Astrocyte (in vitro differentiated cells and primary cell): ENCODE measurements around the gene AKAP12. TPM values are rescaled to one million over a fixed set of nuclear protein-coding genes. Genes with fewer than 3 reads are reported as not detected.

Experiments
- DNase-seq: peaks from one replicate; pipeline ENCODE4 v3.0.0-alpha.2; 2010; ENCODE audit warnings: low read depth
- FAIRE-seq: peaks from 2 replicates; lab custom pipeline; 2011; peaks lifted over from hg19 to GRCh38; lab: Jason Lieb, UNC
- H2AFZ ChIP-seq: 2 replicates; pipeline ENCODE4 v1.6.0; 2012; ENCODE audit warnings: low read depth, low read length, inconsistent platforms
- H3K27ac ChIP-seq: 2 replicates; pipeline ENCODE4 v1.5.1; 2011; ENCODE audit warnings: low read depth, low read length, inconsistent platforms
- H3K27me3 ChIP-seq: 2 replicates; pipeline ENCODE4 v1.6.0; 2011; ENCODE audit warnings: low read length, inconsistent platforms; ENCODE audit not compliant: insufficient read depth
- H3K36me3 ChIP-seq: 2 replicates; pipeline ENCODE4 v1.5.1; 2011; ENCODE audit warnings: low read length, inconsistent platforms; ENCODE audit not compliant: insufficient read depth
- H3K4me1 ChIP-seq: 2 replicates; pipeline ENCODE4 v1.5.1; 2011; ENCODE audit warnings: low read length, inconsistent platforms; ENCODE audit not compliant: insufficient read depth
- H3K4me2 ChIP-seq: 2 replicates; pipeline ENCODE4 v1.6.0; 2012; ENCODE audit warnings: low read length, inconsistent platforms
- H3K4me3 ChIP-seq: 2 replicates; pipeline ENCODE4 v1.5.1; 2011; ENCODE audit warnings: low read depth, mild to moderate bottlenecking, low read length, inconsistent platforms; ENCODE audit not compliant: insufficient read depth
- H3K79me2 ChIP-seq: 2 replicates; pipeline ENCODE4 v1.6.0; 2012; ENCODE audit warnings: mild to moderate bottlenecking, low read length, inconsistent platforms; ENCODE audit not compliant: insufficient read depth
- H3K9ac ChIP-seq: 2 replicates; pipeline ENCODE4 v1.6.0; 2012; ENCODE audit warnings: mild to moderate bottlenecking, low read length, inconsistent platforms
- H3K9me3 ChIP-seq: 2 replicates; pipeline ENCODE4 v1.5.1; 2012; ENCODE audit warnings: low read depth, mild to moderate bottlenecking, low read length, inconsistent platforms; ENCODE audit not compliant: insufficient read depth
- H4K20me1 ChIP-seq: 2 replicates; pipeline ENCODE4 v1.6.0; 2012; ENCODE audit warnings: low read length, inconsistent platforms; ENCODE audit not compliant: insufficient read depth
- H3K27ac Mint-ChIP-seq: one replicate; pipeline ENCODE4 v1.8.0; 2021; ENCODE audit warnings: mild to moderate bottlenecking, mixed read lengths; ENCODE audit not compliant: unreplicated experiment
- H3K27me3 Mint-ChIP-seq: one replicate; pipeline ENCODE4 v1.8.0; 2021; ENCODE audit warnings: low read depth, mixed read lengths; ENCODE audit not compliant: unreplicated experiment
- H3K36me3 Mint-ChIP-seq: one replicate; pipeline ENCODE4 v1.8.0; 2021; ENCODE audit warnings: low read depth, mixed read lengths; ENCODE audit not compliant: unreplicated experiment
- H3K4me1 Mint-ChIP-seq: one replicate; pipeline ENCODE4 v1.8.0; 2021; ENCODE audit warnings: low read depth, mixed read lengths; ENCODE audit not compliant: unreplicated experiment
- H3K4me3 Mint-ChIP-seq: one replicate; pipeline ENCODE4 v1.8.0; 2021; ENCODE audit warnings: mild to moderate bottlenecking, moderate library complexity, mixed read lengths; ENCODE audit not compliant: unreplicated experiment
- H3K9me3 Mint-ChIP-seq: one replicate; pipeline ENCODE4 v1.8.0; 2021; ENCODE audit warnings: mild to moderate bottlenecking, mixed read lengths; ENCODE audit not compliant: unreplicated experiment
- EZH2 ChIP-seq: IDR thresholded peaks from 2 replicates; pipeline ENCODE4 v1.6.1; 2012; ENCODE audit warnings: mild to moderate bottlenecking, low read length, inconsistent platforms; ENCODE audit not compliant: insufficient read depth
- total RNA-seq: library from RNA; stranded (reverse); gene quantifications from 2 replicates; pipeline ENCODE4 v1.2.1, GENCODE V29; 2021
- TF ChIP-seq, protein P1 (sequence below): IDR thresholded peaks from 2 replicates; pipeline ENCODE4 v1.5.1; 2011; ENCODE audit warnings: low read depth, mild to moderate bottlenecking, inconsistent platforms, low read length, moderate library complexity; ENCODE audit not compliant: insufficient read depth

Gene AKAP12
- total RNA-seq, 1 donor from 2014 or later = 115 TPM

DNA sequence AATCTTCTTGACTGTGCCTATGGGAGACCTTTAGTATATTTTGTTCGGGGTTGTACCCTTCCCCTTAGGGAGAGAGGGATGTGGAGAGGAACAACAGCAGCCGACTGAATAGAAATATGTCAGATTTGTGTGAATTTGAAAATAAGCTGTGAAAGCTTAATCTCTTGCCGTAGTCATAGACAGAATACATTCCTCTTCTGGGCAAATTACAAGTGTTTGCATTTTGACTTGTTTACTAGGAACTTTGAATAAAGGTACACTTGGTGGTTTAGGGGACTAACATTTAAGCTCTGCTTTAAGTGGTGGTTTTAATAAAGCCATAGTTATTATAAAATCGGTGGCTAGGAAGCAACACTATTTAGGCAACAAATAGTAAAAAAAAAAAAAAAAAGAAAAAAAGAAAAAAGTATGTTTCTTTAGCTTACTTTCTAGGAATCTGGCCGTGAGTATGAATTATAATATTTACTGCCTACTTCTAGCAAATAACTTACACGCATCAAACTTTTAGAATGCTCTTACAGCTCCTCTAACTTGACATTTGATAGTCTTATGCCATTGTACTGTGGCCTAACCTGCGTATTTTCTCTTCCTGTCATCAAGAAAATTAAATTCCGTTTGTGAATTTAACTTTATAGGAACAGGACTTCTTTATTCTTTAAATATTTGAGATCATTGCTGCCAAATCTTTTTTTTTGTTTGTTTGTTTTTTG lies 86.5 kb downstream of the AKAP12 start:
- DNase-seq = no peak
- peak overlapping the region; percentile 83 for H3K4me3 ChIP-seq
- H3K9me3 ChIP-seq = no peaks in the 10 kb centered on the region
- Mint-ChIP-seq H3K36me3 (peaks cover 2% of the 10 kb centered on the region), H3K4me1 (peaks cover 12% of the 10 kb centered on the region), H3K9me3 (no peaks in the 10 kb centered on the region), H3K27me3 (no peaks in the 10 kb centered on the region), H3K27ac (no peak overlapping the region), H3K4me3 (peak overlapping the region; percentile 78)
- TF ChIP-seq, protein P1, sequence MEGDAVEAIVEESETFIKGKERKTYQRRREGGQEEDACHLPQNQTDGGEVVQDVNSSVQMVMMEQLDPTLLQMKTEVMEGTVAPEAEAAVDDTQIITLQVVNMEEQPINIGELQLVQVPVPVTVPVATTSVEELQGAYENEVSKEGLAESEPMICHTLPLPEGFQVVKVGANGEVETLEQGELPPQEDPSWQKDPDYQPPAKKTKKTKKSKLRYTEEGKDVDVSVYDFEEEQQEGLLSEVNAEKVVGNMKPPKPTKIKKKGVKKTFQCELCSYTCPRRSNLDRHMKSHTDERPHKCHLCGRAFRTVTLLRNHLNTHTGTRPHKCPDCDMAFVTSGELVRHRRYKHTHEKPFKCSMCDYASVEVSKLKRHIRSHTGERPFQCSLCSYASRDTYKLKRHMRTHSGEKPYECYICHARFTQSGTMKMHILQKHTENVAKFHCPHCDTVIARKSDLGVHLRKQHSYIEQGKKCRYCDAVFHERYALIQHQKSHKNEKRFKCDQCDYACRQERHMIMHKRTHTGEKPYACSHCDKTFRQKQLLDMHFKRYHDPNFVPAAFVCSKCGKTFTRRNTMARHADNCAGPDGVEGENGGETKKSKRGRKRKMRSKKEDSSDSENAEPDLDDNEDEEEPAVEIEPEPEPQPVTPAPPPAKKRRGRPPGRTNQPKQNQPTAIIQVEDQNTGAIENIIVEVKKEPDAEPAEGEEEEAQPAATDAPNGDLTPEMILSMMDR = no peak
- H4K20me1 ChIP-seq = peaks cover 9% of the 10 kb centered on the region
- H3K4me1 ChIP-seq = peaks cover 27% of the 10 kb centered on the region
- H3K36me3 ChIP-seq = no peaks in the 10 kb centered on the region
- H3K9ac ChIP-seq = peak overlapping the region; percentile 91
- peaks cover 93% of the 10 kb centered on the region for H3K79me2 ChIP-seq
- peak overlapping the region; percentile 94 for H3K4me2 ChIP-seq
- no peaks in the 10 kb centered on the region for H3K27me3 ChIP-seq
- FAIRE-seq = no peak
- H3K27ac ChIP-seq = peak overlapping the region; percentile 77
- H2AFZ ChIP-seq = peak overlapping the region; percentile 8

- H3K27me3 Mint-ChIP-seq = no peaks in the 10 kb centered on the region
- Histone ChIP-seq H3K4me1 (peaks cover 27% of the 10 kb centered on the region), H2AFZ (no peak overlapping the region), H4K20me1 (peaks cover 9% of the 10 kb centered on the region), H3K4me2 (peak overlapping the region; percentile 94), H3K27me3 (no peaks in the 10 kb centered on the region), H3K27ac (no peak overlapping the region), H3K9ac (peak overlapping the region; percentile 91), H3K9me3 (no peaks in the 10 kb centered on the region), H3K4me3 (peak overlapping the region; percentile 83), H3K79me2 (peaks cover 94% of the 10 kb centered on the region), H3K36me3 (no peaks in the 10 kb centered on the region)
- no peak overlapping the region for H3K4me3 Mint-ChIP-seq
- H3K36me3 Mint-ChIP-seq = peaks cover 2% of the 10 kb centered on the region
- DNase-seq (no peak), FAIRE-seq (no peak)
- H3K9me3 Mint-ChIP-seq = no peaks in the 10 kb centered on the region
- no peak for TF ChIP-seq EZH2
- TF ChIP-seq, protein P1 = no peak
- peaks cover 12% of the 10 kb centered on the region for H3K4me1 Mint-ChIP-seq
- no peak overlapping the region for H3K27ac Mint-ChIP-seq
Observed at GRCh38 chr6:151327101-151327500, 87.3 kb downstream of the AKAP12 start.

DNA sequence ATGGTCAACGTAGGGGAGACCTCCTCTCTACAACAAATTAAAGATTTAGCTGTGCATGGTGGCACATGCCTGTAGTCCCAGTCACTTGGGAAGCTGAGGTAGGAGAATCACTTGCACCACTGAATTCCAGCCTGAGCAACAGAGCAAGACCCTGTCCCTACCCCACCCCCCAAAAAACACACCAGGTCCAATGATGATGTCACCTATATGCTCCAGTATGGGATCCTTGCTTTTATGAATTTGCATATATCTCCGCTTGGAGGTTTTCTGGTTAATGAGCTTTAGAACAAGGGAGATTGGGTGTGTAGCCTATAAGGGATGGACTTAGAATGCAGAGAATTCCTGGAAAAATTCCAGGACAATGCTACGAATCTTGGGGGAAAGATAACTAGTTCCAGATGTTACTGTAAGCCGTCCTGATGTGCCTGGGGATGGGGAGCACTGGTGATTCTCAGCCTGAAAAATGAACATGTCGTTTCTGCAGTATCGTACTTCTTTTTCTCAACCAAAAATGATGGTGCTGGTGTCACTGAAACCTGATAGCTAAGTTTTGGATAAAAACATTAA lies 90.4 kb downstream of the AKAP12 start:
- no peak overlapping the region for H2AFZ ChIP-seq
- H3K4me1 ChIP-seq = peaks cover 11% of the 10 kb centered on the region
- peaks cover 3% of the 10 kb centered on the region for H3K36me3 ChIP-seq
- DNase-seq (peak; percentile 69), FAIRE-seq (no peak)
- H3K27me3 ChIP-seq = no peaks in the 10 kb centered on the region
- peak overlapping the region; percentile 53 for H3K4me2 ChIP-seq
- Mint-ChIP-seq H3K9me3 (no peaks in the 10 kb centered on the region), H3K36me3 (peaks cover 2% of the 10 kb centered on the region), H3K27me3 (no peaks in the 10 kb centered on the region), H3K4me3 (no peak overlapping the region), H3K4me1 (peaks cover 7% of the 10 kb centered on the region), H3K27ac (no peak overlapping the region)
- TF ChIP-seq, protein P1 = no peak
- no peak for TF ChIP-seq EZH2
- H3K9me3 ChIP-seq = no peaks in the 10 kb centered on the region
- no peak overlapping the region for H3K4me3 ChIP-seq
- H3K27ac ChIP-seq = no peak overlapping the region
- peaks cover 93% of the 10 kb centered on the region for H3K79me2 ChIP-seq
- H3K9ac ChIP-seq = no peak overlapping the region
- H4K20me1 ChIP-seq = peaks cover 13% of the 10 kb centered on the region
